ENCODE data around the gene FBXL16. TPM values are rescaled to one million over a fixed set of nuclear protein-coding genes. Genes with fewer than 3 reads are reported as not detected.
"Not testable (repeated sequence)": the region's sequence is repeated elsewhere in the genome, so short reads cannot be mapped to it uniquely, and the experiment has no call there.

Gene FBXL16
- polyA plus RNA-seq, 2 donors: 8.0 to 13.0 TPM

GRCh38 chr16:717450-718245, 12.0 kb upstream of the FBXL16 start:
- no peaks in the 10 kb centered on the region for H3K36me3 ChIP-seq (ENCODE audit: control insufficient read depth in 2 of 2, insufficient read depth in 2 of 2, low read length in 1 of 2)
- no peaks in the 10 kb centered on the region for H3K9me3 ChIP-seq (ENCODE audit: control insufficient read depth in 2 of 2, insufficient read depth in 1 of 2, low read depth in 1 of 2, low read length in 1 of 2)
- H3K27ac ChIP-seq (ENCODE audit: low read depth in 2 of 2, low read length in 1 of 2): no peak overlapping the region
- H3K4me1 ChIP-seq (ENCODE audit: control insufficient read depth in 2 of 2, insufficient read depth in 2 of 2, low read length in 1 of 2): peaks cover 11 to 38% of the 10 kb centered on the region in 2 donors
- no peak overlapping the region for H3K4me3 ChIP-seq (ENCODE audit: low read depth in 1 of 2, low read length in 2 of 2)
- peaks cover 0 to 3% of the 10 kb centered on the region in 2 donors for H3K27me3 ChIP-seq (ENCODE audit: control insufficient read depth in 1 of 2, insufficient read depth in 2 of 2, low read length in 2 of 2)
- 80 to 81% methylated on average over 30 to 32 of the region's 32 CpGs for WGBS, 2 donors

DNA sequence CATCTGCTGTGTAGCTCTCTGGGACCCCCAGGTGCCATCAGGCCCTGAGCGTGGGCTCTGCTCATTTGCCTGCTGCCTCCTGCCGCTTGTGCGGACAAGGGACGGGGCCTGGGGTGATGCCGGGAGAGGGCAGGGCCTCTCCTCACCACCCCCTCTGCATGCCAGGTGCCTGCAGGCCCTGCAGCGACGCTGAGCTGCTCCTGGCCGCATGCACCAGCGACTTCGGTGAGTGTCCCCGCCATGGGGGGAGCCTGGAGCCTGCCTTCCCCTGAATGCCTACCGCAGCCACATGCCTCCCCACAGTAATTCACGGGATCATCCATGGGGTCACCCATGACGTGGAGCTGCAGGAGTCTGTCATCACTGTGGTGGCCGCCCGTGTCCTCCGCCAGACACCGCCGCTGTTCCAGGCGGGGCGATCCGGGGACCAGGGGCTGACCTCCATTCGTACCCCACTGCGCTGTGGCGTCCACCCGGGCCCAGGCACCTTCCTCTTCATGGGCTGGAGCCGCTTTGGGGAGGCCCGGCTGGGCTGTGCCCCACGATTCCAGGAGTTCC, 11.2 kb upstream of the FBXL16 start:
- H3K4me1 ChIP-seq (ENCODE audit: control insufficient read depth in 2 of 2, insufficient read depth in 2 of 2, low read length in 1 of 2): peaks cover 11 to 35% of the 10 kb centered on the region in 2 donors
- no peak overlapping the region for H3K27ac ChIP-seq (ENCODE audit: low read depth in 2 of 2, low read length in 1 of 2)
- 81 to 87% methylated on average over 27 to 29 of the region's 29 CpGs for WGBS, 2 donors
- no peak overlapping the region for H3K4me3 ChIP-seq (ENCODE audit: low read depth in 1 of 2, low read length in 2 of 2)
- H3K27me3 ChIP-seq (ENCODE audit: control insufficient read depth in 1 of 2, insufficient read depth in 2 of 2, low read length in 2 of 2): peaks cover 0 to 3% of the 10 kb centered on the region in 2 donors
- no peaks in the 10 kb centered on the region for H3K36me3 ChIP-seq (ENCODE audit: control insufficient read depth in 2 of 2, insufficient read depth in 2 of 2, low read length in 1 of 2)
- no peaks in the 10 kb centered on the region for H3K9me3 ChIP-seq (ENCODE audit: control insufficient read depth in 2 of 2, insufficient read depth in 1 of 2, low read depth in 1 of 2, low read length in 1 of 2)

- 24 to 25% methylated on average over 12 of the region's 12 CpGs for WGBS, 2 donors
- no peak overlapping the region for H3K27ac ChIP-seq (ENCODE audit: low read depth in 2 of 2, low read length in 1 of 2)
- no peaks in the 10 kb centered on the region for H3K9me3 ChIP-seq (ENCODE audit: control insufficient read depth in 2 of 2, insufficient read depth in 1 of 2, low read depth in 1 of 2, low read length in 1 of 2)
- no peaks in the 10 kb centered on the region for H3K36me3 ChIP-seq (ENCODE audit: control insufficient read depth in 2 of 2, insufficient read depth in 2 of 2, low read length in 1 of 2)
- H3K4me1 ChIP-seq (ENCODE audit: control insufficient read depth in 2 of 2, insufficient read depth in 2 of 2, low read length in 1 of 2): peaks cover 6 to 29% of the 10 kb centered on the region in 2 donors
- peaks cover 0 to 3% of the 10 kb centered on the region in 2 donors for H3K27me3 ChIP-seq (ENCODE audit: control insufficient read depth in 1 of 2, insufficient read depth in 2 of 2, low read length in 2 of 2)
- peak overlapping the region; percentile 54 to 58 for H3K4me3 ChIP-seq (ENCODE audit: low read depth in 1 of 2, low read length in 2 of 2)
Observed at GRCh38 chr16:716200-716568, 10.6 kb upstream of the FBXL16 start.

GRCh38 chr16:715477-716199, 10.0 kb upstream of the FBXL16 start:
- H3K4me1 ChIP-seq (ENCODE audit: control insufficient read depth in 2 of 2, insufficient read depth in 2 of 2, low read length in 1 of 2): peaks cover 6 to 32% of the 10 kb centered on the region in 2 donors
- H3K27ac ChIP-seq (ENCODE audit: low read depth in 2 of 2, low read length in 1 of 2): no peak overlapping the region
- 2% methylated on average over 36 to 74 of the region's 74 CpGs for WGBS, 2 donors
- H3K36me3 ChIP-seq (ENCODE audit: control insufficient read depth in 2 of 2, insufficient read depth in 2 of 2, low read length in 1 of 2): no peaks in the 10 kb centered on the region
- H3K27me3 ChIP-seq (ENCODE audit: control insufficient read depth in 1 of 2, insufficient read depth in 2 of 2, low read length in 2 of 2): peaks cover 0 to 3% of the 10 kb centered on the region in 2 donors
- H3K4me3 ChIP-seq (ENCODE audit: low read depth in 1 of 2, low read length in 2 of 2): peak overlapping the region; percentile 54 to 58
- no peaks in the 10 kb centered on the region for H3K9me3 ChIP-seq (ENCODE audit: control insufficient read depth in 2 of 2, insufficient read depth in 1 of 2, low read depth in 1 of 2, low read length in 1 of 2)

DNA sequence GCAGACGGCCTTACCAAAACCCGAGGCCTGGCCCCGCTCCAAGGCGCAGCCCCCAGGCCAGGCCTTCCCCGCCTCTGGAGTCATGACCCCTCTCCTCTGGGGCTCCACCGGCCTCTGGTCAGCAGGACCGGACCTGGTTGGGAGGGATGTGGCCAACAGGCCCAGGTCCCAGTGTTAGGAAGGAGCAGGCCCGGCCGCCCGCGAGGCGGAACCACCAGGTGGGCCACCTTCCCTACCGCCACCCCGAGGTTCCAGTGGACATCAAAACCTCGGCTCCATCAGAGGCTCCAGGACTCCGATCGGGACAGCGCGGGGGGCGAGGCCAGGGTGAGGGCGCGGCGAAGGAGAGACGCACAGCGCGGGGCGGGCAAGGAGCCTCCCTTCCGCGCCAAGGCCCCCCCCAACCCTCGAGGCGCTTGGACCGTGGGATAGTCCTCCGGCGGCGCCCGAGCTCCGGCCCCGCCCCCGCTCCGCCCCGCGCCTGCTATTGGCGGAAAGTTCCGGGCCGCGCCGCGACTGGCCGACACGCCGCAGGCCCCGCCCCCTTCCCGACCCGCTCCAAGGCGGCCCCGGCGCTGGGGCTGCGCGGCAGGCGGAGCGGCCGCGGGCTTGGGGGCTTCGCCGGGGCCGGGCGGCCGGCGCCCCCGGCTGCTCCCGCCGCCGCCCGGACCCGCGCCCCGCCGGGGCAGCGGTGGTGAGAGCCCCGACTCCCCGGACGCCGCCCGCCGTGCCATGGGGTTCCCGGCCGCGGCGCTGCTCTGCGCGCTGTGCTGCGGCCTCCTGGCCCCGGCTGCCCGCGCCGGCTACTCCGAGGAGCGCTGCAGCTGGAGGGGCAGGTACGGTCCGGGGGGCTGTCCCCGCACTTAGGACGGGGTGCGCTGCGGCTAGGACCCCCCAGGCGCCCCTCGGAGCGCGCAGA, 9.2 kb upstream of the FBXL16 start, which contains the start of gene METRN:
METRN (plus strand) TSS at position 561 of the 919 bp plus-strand sequence; CDS start at position 733, 172 bp downstream.
- no peaks in the 10 kb centered on the region for H3K36me3 ChIP-seq (ENCODE audit: control insufficient read depth in 2 of 2, insufficient read depth in 2 of 2, low read length in 1 of 2)
- H3K4me3 ChIP-seq (ENCODE audit: low read depth in 1 of 2, low read length in 2 of 2): peak within 1 kb of the TSS; percentile 54 to 58
- peaks cover 3 to 27% of the 10 kb centered on the region in 2 donors for H3K4me1 ChIP-seq (ENCODE audit: control insufficient read depth in 2 of 2, insufficient read depth in 2 of 2, low read length in 1 of 2)
- peak within 1 kb of the TSS in 1 of 2 donors; percentile 6 for H3K27ac ChIP-seq (ENCODE audit: low read depth in 2 of 2, low read length in 1 of 2)
- H3K9me3 ChIP-seq (ENCODE audit: control insufficient read depth in 2 of 2, insufficient read depth in 1 of 2, low read depth in 1 of 2, low read length in 1 of 2): no peaks in the 10 kb centered on the region
- H3K27me3 ChIP-seq (ENCODE audit: control insufficient read depth in 1 of 2, insufficient read depth in 2 of 2, low read length in 2 of 2): peaks cover 0 to 3% of the 10 kb centered on the region in 2 donors
- WGBS, 2 donors: 5 to 6% methylated on average over 68 to 108 of the region's 108 CpGs

DNA sequence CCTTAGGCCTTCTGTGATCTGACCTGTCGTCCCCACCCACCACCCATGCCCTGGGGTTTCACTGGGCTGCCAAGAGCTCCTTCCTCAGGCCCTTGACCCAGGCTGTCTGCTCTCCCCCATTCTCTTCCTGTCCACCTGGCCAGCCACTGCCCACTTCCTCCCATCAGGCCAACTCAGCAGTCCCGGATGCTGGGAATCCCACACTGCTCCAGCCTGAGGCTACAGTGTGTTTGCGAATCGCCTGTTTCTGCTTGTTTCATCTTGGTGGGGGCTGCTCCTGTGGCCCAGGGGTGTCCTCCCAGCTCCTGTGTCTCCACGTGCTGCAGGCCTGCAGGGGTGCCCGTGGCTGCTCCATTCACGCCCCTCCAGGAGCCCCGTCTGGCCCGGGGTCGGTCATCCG, 8.5 kb upstream of the FBXL16 start:
- WGBS, 2 donors: 55 to 61% methylated on average over 11 of the region's 11 CpGs
- no peaks in the 10 kb centered on the region for H3K36me3 ChIP-seq (ENCODE audit: control insufficient read depth in 2 of 2, insufficient read depth in 2 of 2, low read length in 1 of 2)
- H3K27me3 ChIP-seq (ENCODE audit: control insufficient read depth in 1 of 2, insufficient read depth in 2 of 2, low read length in 2 of 2): peaks cover 0 to 8% of the 10 kb centered on the region in 2 donors
- peaks cover 3 to 26% of the 10 kb centered on the region in 2 donors for H3K4me1 ChIP-seq (ENCODE audit: control insufficient read depth in 2 of 2, insufficient read depth in 2 of 2, low read length in 1 of 2)
- H3K27ac ChIP-seq (ENCODE audit: low read depth in 2 of 2, low read length in 1 of 2): no peak overlapping the region
- no peaks in the 10 kb centered on the region for H3K9me3 ChIP-seq (ENCODE audit: control insufficient read depth in 2 of 2, insufficient read depth in 1 of 2, low read depth in 1 of 2, low read length in 1 of 2)
- no peak overlapping the region for H3K4me3 ChIP-seq (ENCODE audit: low read depth in 1 of 2, low read length in 2 of 2)

DNA sequence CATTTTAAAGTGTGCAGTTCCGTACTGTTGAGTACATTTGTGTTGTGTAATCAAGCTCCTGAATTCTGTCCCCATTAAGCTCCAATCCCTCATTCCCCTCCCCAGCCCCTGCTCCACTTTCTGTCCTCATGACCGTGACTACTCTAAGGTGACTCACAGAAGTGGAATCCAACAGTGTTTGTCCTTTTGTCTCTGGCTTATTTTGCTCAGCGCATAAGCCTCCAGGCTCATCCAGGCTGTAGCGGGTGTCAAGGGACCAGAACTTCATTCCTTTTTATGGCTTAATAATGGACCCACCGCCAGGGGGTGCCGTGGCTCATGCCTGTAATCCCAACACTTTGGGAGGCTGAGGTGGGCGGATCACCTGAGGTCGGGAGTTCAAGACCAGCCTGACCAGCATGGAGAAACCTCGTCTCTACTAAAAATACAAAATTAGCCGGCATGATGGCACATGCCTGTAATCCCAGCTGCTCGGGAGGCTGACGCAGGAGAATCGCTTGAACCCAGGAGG, 7.2 kb upstream of the FBXL16 start:
- not testable (repeated sequence) for H3K4me3 ChIP-seq (ENCODE audit: low read depth in 1 of 2, low read length in 2 of 2); H3K9me3 ChIP-seq (ENCODE audit: control insufficient read depth in 2 of 2, insufficient read depth in 1 of 2, low read depth in 1 of 2, low read length in 1 of 2); H3K36me3 ChIP-seq (ENCODE audit: control insufficient read depth in 2 of 2, insufficient read depth in 2 of 2, low read length in 1 of 2); H3K27ac ChIP-seq (ENCODE audit: low read depth in 2 of 2, low read length in 1 of 2); H3K27me3 ChIP-seq (ENCODE audit: control insufficient read depth in 1 of 2, insufficient read depth in 2 of 2, low read length in 2 of 2)
- WGBS, 2 donors: 30% methylated on average over 13 of the region's 13 CpGs
- H3K4me1 ChIP-seq (ENCODE audit: control insufficient read depth in 2 of 2, insufficient read depth in 2 of 2, low read length in 1 of 2): peaks cover 6 to 31% of the 10 kb centered on the region in 2 donors

GRCh38 chr16:711548-712320, 6.1 kb upstream of the FBXL16 start:
- Histone ChIP-seq H3K27ac (ENCODE audit: low read depth in 2 of 2, low read length in 1 of 2) (no peak overlapping the region), H3K4me1 (ENCODE audit: control insufficient read depth in 2 of 2, insufficient read depth in 2 of 2, low read length in 1 of 2) (peaks cover 9 to 30% of the 10 kb centered on the region in 2 donors), H3K9me3 (ENCODE audit: control insufficient read depth in 2 of 2, insufficient read depth in 1 of 2, low read depth in 1 of 2, low read length in 1 of 2) (no peaks in the 10 kb centered on the region), H3K36me3 (ENCODE audit: control insufficient read depth in 2 of 2, insufficient read depth in 2 of 2, low read length in 1 of 2) (no peaks in the 10 kb centered on the region), H3K27me3 (ENCODE audit: control insufficient read depth in 1 of 2, insufficient read depth in 2 of 2, low read length in 2 of 2) (peaks cover 0 to 11% of the 10 kb centered on the region in 2 donors), H3K4me3 (ENCODE audit: low read depth in 1 of 2, low read length in 2 of 2) (no peak overlapping the region)
- WGBS, 2 donors: 8 to 9% methylated on average over 25 of the region's 25 CpGs
